Lung (tissue), 12 donors: Measurements from ENCODE around the gene NUTM1. TPM values are rescaled to one million over a fixed set of nuclear protein-coding genes. Genes with fewer than 3 reads are reported as not detected.

Experiments used
- ATAC-seq: fragments of 200-7000 bp; cut with Tn5 transposase; one replicate; pipeline ENCODE4 v1.9.1; 2020; ENCODE audit warnings: moderate number of reproducible peaks; ENCODE audit not compliant: insufficient read depth, low FRiP score
- DNase-seq, 3 donors: peaks; one replicate each; pipeline ENCODE4 v3.0.0-alpha.2; 2013 to 2017
- H3K27ac ChIP-seq, 2 donors: one replicate each; pipeline ENCODE4 v1.5.1; 2013; ENCODE audit warnings: mild to moderate bottlenecking in 2 of 2, moderate library complexity in 2 of 2, control low read depth in 1 of 2, inconsistent platforms in 1 of 2, low read depth in 1 of 2, low read length in 1 of 2
- H3K27me3 ChIP-seq, 3 donors: one replicate each; pipeline ENCODE4 v1.5.1; 2013; ENCODE audit warnings: low read length in 2 of 3; ENCODE audit not compliant: control insufficient read depth in 3 of 3, insufficient read depth in 3 of 3
- H3K36me3 ChIP-seq, 4 donors: one replicate each; pipeline ENCODE4 v1.5.1; 2013; ENCODE audit warnings: low read length in 4 of 4, mild to moderate bottlenecking in 1 of 4, moderate library complexity in 1 of 4; ENCODE audit not compliant: control insufficient read depth in 4 of 4, insufficient read depth in 4 of 4
- H3K4me1 ChIP-seq, 5 donors: one replicate each; pipeline ENCODE4 v1.5.1; 2013; ENCODE audit warnings: low read length in 5 of 5, mild to moderate bottlenecking in 2 of 5, moderate library complexity in 1 of 5; ENCODE audit not compliant: control insufficient read depth in 5 of 5, insufficient read depth in 5 of 5
- H3K4me3 ChIP-seq: one replicate; pipeline ENCODE4 v1.5.1; 2013; ENCODE audit warnings: mild to moderate bottlenecking, control low read depth, moderate library complexity
- H3K9ac ChIP-seq, 2 donors: one replicate each; pipeline ENCODE4 v1.5.1; 2013; ENCODE audit warnings: low read length in 2 of 2, control low read depth in 1 of 2; ENCODE audit not compliant: insufficient read depth in 1 of 2
- H3K9me3 ChIP-seq, 4 donors: one replicate each; pipeline ENCODE4 v1.5.1; 2013; ENCODE audit warnings: low read length in 3 of 4, mild to moderate bottlenecking in 1 of 4, moderate library complexity in 1 of 4; ENCODE audit not compliant: control insufficient read depth in 4 of 4, insufficient read depth in 3 of 4
- WGBS, 2 donors: extraction: QIAGEN DNeasy Blood & Tissue Kit; methylation state at CpG; one replicate each; pipeline ENCODE4 v1.1.7; 2013; 5-methylcytosine and 5-hydroxymethylcytosine counted together
- polyA plus RNA-seq, 2 donors: library from polyadenylated mRNA; stranded (reverse); fragments of 200-250 nt; gene quantifications; one replicate each; pipeline ENCODE4 v1.2.1, GENCODE V29; 2013
- total RNA-seq, 2 donors: library from RNA; depleted of rRNA in 1 of 2; stranded (reverse); fragments of >200 nt in 1 of 2; gene quantifications; one replicate each; pipeline ENCODE4 v1.2.1, GENCODE V29; 2014 to 2021
- TF ChIP-seq, protein P1 (sequence below): IDR thresholded peaks from 2 replicates; pipeline ENCODE4 v1.5.1; 2012; ENCODE audit warnings: mild to moderate bottlenecking; ENCODE audit errors: control extremely low read depth, extremely low read depth
- donor health status: control.
- donor health status: control.
- donor health status: Bipolar disorder and iron deficiency.
- donor health status: healthy.
- donor health status: DM: yes; HTN: yes; CAD: no.

Gene NUTM1
- total and polyA plus RNA-seq, 4 donors, result 0.02 TPM; not detected in 3

DNA sequence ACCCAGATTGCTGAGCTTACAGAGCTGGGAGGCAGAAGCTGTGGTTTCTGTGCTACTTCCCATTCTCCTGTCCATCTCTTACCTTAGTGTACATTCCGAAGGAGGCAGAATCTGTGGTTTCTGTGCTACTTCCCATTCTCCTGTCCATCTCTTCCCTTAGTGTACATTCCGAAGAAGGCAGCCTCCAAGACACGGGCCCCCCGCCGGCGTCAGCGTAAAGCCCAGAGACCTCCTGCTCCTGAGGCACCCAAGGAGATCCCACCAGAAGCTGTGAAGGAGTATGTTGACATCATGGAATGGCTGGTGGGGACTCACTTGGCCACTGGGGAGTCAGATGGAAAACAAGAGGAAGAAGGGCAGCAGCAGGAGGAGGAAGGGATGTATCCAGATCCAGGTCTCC, 11.2 kb downstream of the NUTM1 start:
- TF ChIP-seq, protein P1, sequence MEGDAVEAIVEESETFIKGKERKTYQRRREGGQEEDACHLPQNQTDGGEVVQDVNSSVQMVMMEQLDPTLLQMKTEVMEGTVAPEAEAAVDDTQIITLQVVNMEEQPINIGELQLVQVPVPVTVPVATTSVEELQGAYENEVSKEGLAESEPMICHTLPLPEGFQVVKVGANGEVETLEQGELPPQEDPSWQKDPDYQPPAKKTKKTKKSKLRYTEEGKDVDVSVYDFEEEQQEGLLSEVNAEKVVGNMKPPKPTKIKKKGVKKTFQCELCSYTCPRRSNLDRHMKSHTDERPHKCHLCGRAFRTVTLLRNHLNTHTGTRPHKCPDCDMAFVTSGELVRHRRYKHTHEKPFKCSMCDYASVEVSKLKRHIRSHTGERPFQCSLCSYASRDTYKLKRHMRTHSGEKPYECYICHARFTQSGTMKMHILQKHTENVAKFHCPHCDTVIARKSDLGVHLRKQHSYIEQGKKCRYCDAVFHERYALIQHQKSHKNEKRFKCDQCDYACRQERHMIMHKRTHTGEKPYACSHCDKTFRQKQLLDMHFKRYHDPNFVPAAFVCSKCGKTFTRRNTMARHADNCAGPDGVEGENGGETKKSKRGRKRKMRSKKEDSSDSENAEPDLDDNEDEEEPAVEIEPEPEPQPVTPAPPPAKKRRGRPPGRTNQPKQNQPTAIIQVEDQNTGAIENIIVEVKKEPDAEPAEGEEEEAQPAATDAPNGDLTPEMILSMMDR, result no peak
- WGBS, 2 donors, result 88 to 93% methylated on average over 7 of the region's 7 CpGs
- Histone ChIP-seq H3K27me3 (no peaks in the 10 kb centered on the region), H3K4me3 (no peak overlapping the region), H3K9ac (no peak overlapping the region), H3K36me3 (peaks cover 0 to 20% (median 4%) of the 10 kb centered on the region in 4 donors), H3K9me3 (peaks cover 0 to 2% (median 0%) of the 10 kb centered on the region in 4 donors), H3K27ac (no peak overlapping the region), H3K4me1 (no peaks in the 10 kb centered on the region)
- ATAC-seq, result no peak
- no peak for DNase-seq

DNA sequence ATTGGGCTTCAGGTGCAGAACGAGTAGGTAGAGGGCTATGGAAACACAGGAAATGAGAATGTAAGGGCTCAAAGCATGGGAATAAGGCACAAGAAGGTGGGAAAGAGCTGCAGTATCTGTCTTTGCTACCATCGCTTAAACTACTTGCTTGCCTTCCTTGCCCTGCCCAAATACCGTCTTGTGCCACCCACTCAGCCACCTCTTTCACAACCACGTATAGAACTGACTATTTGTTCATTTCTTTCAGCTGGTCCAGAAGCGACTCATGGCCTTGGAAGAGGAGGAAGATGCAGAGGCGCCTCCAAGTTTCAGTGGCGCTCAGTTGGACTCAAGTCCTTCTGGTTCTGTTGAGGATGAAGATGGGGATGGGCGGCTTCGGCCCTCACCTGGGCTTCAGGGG, 12.1 kb downstream of the NUTM1 start:
- WGBS, 2 donors, result 88% methylated on average over 9 of the region's 9 CpGs
- TF ChIP-seq, protein P1, result no peak
- DNase-seq (no peak), ATAC-seq (no peak)
- Histone ChIP-seq H3K27ac (no peak overlapping the region), H3K9ac (no peak overlapping the region), H3K27me3 (no peaks in the 10 kb centered on the region), H3K4me1 (no peaks in the 10 kb centered on the region), H3K4me3 (no peak overlapping the region), H3K9me3 (peaks cover 0 to 2% (median 0%) of the 10 kb centered on the region in 4 donors), H3K36me3 (peaks cover under 1 to 20% (median 8%) of the 10 kb centered on the region in 4 donors)

DNA sequence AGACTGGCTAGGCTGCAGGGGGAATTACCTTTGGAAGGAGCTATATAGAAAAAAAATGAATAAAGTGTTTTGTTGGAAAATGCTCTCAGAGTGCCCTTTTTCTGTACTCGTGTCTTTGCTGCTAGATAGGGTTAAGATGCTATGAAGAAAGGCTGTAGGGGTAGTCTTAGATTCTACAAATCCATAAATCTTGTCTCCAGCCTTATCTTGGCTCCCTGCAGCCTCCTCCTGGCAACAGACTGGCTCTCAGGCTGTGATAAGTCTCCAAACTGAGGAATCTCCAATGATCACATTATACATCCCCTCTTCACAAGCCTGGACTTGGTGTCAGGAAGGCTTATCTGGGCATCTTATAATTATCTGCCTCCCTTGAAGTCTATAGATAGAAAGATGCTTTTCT, 14.5 kb downstream of the NUTM1 start:
- Histone ChIP-seq H3K4me3 (no peak overlapping the region), H3K27me3 (no peaks in the 10 kb centered on the region), H3K9me3 (no peaks in the 10 kb centered on the region), H3K27ac (no peak overlapping the region), H3K36me3 (peaks cover 5 to 24% (median 8%) of the 10 kb centered on the region in 4 donors), H3K9ac (no peak overlapping the region), H3K4me1 (no peaks in the 10 kb centered on the region)
- no peak for ATAC-seq
- 86 to 91% methylated on average over 1 of the region's 1 CpG for WGBS, 2 donors
- TF ChIP-seq, protein P1, result no peak
- no peak for DNase-seq

DNA sequence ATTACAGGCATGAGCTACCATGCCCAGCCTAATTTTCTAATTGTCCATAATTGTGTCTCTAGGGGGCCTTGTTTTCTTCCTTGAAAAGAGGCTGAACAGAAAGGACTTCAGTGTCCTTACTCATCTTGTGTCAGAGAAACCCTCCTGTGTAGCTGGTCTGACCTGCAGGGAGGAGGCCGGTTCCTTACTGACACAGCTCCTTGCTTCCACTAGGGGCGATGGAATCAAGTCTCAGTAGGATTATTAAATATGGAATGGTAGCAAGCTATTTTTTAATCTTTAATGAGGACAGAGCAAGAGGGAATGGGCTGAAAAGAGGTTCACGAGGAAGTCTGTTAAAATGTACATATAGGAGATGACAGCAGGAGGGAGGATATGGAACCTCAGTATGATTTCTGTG, 15.3 kb downstream of the NUTM1 start:
- H3K9me3 ChIP-seq, result no peaks in the 10 kb centered on the region
- WGBS, 2 donors, result 87 to 88% methylated on average over 3 of the region's 3 CpGs
- H3K36me3 ChIP-seq, result peaks cover 5 to 24% (median 8%) of the 10 kb centered on the region in 4 donors
- TF ChIP-seq, protein P1, result no peak
- ATAC-seq (no peak), DNase-seq (no peak)
- H3K27ac ChIP-seq, result no peak overlapping the region
- H3K9ac ChIP-seq, result no peak overlapping the region
- no peak overlapping the region for H3K4me3 ChIP-seq
- no peaks in the 10 kb centered on the region for H3K27me3 ChIP-seq
- no peaks in the 10 kb centered on the region for H3K4me1 ChIP-seq
